HFF-Myc (cell line): ENCODE results near the gene SMYD1.

Source experiments
- DNase-seq: peaks from one replicate; pipeline ENCODE4 v3.0.0-alpha.2; 2011; ENCODE audit warnings: low read depth; ENCODE audit errors: extremely low read depth
- H3K4me3 ChIP-seq: replicated peaks from 2 replicates; pipeline ENCODE4 v1.5.1; 2011; ENCODE audit warnings: low read depth, mild to moderate bottlenecking, control low read depth, low read length
- TF ChIP-seq, protein P1 (sequence below): IDR thresholded peaks from 2 replicates; pipeline ENCODE4 v1.5.1; 2012; ENCODE audit warnings: mild to moderate bottlenecking, low read depth, low read length, control low read depth; ENCODE audit errors: missing control alignments

SMYD1 gene

DNA sequence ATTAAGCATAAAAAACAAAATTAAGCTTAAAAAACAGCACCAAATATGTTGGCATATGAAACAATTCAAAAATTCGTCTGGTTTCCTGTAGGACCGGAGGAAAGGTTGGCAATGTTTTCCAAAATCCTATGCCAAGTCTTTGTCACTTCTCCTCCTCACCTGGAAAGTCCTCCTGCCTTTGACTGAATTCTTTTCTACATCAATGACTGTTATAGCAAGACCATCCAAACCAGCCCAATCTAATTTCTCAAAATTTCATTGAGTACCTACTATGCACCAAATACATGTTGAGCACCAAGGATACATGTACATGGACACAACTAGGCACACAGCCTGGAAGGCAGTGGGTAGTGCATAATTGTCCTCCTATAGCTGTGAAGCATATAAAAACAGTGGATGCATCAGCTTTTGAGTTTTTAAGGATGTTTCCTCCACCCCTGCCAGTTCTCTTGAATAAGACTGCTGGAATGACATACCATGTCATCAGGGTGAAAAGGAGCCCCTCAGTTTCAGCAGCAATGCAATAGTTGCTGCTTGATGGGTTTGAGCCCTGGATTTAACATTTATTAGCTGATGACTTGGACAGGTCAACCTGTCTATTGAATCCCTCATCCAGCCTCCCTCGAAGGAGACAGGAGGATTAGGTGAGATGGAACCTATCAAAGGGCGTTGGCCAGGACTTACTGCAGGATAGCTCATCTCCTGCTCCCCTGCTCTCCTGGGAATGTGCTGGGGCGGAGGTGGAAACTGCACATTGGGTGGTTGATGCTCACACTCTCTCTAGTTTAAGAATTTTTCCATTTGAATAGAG lies 55.7 kb downstream of the SMYD1 start:
- TF ChIP-seq, protein P1, sequence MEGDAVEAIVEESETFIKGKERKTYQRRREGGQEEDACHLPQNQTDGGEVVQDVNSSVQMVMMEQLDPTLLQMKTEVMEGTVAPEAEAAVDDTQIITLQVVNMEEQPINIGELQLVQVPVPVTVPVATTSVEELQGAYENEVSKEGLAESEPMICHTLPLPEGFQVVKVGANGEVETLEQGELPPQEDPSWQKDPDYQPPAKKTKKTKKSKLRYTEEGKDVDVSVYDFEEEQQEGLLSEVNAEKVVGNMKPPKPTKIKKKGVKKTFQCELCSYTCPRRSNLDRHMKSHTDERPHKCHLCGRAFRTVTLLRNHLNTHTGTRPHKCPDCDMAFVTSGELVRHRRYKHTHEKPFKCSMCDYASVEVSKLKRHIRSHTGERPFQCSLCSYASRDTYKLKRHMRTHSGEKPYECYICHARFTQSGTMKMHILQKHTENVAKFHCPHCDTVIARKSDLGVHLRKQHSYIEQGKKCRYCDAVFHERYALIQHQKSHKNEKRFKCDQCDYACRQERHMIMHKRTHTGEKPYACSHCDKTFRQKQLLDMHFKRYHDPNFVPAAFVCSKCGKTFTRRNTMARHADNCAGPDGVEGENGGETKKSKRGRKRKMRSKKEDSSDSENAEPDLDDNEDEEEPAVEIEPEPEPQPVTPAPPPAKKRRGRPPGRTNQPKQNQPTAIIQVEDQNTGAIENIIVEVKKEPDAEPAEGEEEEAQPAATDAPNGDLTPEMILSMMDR, result no peak
- H3K4me3 ChIP-seq, result no peak overlapping the region
- no peak for DNase-seq

DNA sequence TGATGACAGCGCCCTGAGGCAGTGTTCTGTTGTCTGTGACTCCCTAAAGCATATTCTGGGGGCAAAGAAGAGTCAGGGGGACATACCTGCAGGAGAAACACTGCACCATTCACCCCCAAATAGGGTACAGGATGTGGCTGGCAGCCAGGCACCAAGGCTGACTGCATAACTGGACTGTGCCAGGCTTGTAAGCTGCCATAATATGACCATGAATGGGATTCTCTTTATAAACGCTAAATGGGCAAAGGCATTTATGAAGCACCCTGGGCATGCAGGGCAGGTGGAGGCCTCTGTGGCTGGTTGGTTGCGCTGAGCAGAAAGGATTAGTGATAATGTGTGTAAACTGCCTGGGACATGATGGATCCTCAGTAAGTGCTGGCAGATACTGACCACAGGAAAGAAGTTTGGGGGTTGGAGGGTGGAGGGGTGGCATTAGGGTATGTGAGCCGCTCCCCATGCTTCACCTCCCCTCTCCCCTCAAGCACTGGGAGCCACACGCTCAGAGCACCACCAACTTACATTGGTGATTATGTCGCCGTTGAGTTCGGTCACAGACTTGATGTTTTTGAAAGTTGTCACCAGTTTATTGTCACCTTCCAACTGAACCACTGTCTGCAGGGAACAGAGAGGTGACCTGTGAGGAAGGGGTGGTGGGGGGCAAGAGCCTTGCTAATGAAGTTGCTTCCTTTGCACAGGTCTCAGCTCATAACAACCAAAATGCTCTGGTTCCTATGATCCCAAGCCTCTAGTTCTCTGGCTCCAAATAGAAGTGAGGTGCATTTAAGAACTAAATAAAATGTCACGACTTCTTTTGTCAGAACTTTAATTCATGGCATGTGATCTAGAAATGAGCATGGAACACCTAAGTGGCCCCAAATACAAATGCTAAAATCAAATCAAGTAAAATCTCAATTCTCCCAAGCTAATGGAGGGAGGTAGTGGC lies 56.6 kb downstream of the SMYD1 start:
- H3K4me3 ChIP-seq, result no peak overlapping the region
- no peak for DNase-seq
- TF ChIP-seq, protein P1, result no peak

DNA sequence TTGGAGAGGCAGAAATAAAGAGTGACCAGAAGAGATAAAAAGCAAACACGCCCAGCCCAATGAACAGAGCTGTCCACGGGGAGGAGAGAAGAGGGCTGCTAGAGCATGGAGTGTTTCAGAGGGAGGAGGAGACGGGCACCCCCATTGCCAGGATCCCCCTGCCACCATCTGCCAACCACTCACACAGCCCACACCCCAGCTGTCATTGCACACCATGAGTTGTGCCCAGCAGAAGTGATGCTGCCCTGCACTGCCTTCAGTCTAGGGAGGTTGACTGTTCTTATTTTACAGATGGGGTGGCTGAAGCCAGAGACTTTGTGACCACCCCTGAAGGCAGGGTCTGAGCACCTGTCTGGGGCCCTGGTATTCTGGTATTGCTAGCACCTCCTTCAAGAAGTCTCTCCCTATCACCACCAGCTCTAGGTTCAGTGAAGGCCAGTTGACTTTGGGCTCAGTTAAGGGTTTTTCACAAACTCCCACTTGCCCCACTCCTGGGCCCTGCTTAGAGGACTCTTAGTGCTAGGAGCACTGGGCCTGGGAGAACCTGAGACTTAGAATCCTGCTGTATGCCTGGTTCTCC lies 57.8 kb downstream of the SMYD1 start:
- no peak overlapping the region for H3K4me3 ChIP-seq
- TF ChIP-seq, protein P1, result no peak
- DNase-seq, result no peak

DNA sequence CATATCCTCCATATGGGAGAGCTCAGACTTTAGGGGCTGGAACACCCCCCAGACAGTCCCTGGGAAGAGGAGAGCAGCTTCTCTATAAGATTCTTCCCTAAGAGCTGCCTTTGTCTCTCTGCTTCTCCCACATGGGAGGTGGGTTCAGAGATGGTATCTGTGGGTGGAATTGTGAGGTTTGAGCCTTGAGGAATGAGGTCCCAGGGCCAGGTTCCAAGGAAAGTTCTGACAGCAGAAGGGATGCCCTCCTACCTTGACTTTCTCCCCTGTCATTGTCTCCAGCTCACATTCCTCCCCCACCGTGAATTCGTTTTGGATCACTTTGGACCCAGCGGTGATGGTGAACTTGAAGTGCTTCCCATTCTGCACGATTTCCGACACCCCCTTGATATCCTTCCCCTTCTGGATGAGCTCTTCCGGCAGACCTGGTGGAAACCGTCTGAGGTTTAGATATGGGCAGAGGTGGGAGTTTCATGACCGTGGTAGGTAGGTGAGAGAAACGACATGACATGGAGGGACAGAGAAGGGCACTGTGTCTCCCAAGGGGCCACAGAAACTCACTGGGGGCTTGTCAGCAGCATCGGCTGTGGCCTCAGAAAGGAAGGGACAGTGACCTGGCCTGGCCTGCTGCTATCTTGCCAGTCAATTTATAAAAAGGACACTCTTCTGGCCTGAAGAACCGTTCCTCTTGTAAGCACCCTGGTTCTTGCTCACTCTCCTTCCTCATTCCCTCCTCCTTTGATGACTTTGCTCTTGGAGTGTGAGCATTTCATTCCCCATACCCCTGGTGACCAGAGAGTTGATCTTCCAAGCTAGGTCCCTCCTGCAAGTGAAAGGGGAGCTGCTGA lies 58.5 kb downstream of the SMYD1 start:
- TF ChIP-seq, protein P1, result no peak
- H3K4me3 ChIP-seq, result no peak overlapping the region
- DNase-seq, result no peak

DNA sequence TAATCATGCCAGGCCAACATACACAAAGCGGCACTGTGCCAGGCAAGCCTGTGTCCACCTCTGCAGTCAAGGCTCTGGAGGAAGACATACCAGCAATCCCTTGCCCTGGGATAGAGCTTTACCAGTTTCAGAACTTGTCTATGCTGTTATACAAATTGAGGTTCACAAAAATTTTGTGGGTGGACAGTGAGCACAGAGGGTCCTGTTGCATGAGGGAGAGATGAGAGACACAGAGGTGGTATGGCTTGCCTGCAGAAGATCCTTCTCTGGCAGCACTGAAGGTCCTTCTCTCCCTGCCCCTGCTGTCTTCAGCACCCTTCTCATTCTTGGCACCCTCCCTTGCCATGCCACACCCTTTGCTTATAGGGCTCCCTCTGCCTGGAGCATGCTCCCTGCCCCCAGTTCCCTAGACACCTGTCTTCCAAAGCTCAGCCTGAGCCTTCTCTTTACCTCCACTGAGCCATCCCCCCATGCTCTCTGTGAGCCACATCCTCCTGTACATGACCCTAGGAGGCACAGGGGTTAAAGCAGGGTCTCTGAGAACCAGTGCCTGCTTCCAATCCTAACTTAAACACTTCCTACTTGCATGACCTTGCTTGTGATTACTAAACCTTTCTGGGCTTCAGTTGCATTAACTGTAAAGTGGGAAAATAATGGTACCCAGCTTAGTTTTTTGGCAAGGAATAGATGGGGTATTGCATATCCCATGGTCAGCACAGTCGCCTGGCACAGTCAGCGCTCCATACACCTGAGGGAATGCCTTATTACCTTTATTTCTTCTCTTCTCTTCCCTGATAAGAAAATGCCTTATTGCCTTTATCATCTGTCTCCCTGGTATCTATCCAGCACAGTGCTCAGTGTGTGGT lies 59.4 kb downstream of the SMYD1 start:
- TF ChIP-seq, protein P1, result no peak
- no peak overlapping the region for H3K4me3 ChIP-seq
- no peak for DNase-seq
